Measurements from ENCODE around the gene RBBP8NL.

DNA sequence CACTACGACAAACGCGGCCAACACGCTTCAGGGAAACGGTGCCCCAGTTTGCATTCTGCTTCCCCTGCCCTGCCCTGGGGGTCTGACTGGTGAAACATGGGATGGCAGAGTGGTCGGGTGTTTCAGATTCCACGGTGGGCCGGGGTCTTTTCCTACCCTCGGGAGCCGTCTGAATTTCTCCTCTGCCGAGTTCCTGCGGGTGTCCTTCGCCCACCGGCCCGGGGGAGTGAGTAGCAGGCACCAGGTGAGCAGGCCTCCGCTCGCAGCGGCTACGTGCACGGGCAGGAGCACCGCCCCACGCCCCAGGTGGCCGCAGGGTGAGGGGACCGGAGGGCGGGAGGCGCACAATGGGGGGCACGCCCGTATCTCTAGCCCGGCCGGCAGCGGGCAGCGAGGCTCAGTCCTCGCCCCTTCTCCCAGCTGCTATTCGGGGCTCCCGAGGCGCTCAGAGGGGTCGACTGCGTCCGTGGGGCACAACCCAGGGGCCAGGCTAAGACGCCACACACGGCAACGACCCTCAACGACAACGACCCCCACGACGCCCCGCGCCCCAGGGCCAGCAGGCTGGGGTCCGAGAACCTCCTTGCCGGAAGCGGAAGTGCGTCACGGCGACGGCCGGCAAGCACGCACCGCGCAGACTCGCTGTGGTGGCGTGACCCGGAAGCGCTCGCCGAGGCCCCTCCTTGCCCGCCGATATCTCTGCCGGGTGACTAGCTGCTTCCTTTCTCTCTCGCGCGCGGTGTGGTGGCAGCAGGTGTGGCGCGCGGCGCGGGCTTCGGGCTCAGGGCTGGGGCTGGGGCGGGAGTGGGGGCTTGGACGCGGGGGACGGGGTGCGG, 40.7 kb downstream of the RBBP8NL start, which contains the start of gene RPS21:
- TF ChIP-seq EZH2 (optimal IDR thresholded peaks at IDR 0.05; ENCODE audit: low read depth, low read length), result no peak
- TF ChIP-seq, protein P1, sequence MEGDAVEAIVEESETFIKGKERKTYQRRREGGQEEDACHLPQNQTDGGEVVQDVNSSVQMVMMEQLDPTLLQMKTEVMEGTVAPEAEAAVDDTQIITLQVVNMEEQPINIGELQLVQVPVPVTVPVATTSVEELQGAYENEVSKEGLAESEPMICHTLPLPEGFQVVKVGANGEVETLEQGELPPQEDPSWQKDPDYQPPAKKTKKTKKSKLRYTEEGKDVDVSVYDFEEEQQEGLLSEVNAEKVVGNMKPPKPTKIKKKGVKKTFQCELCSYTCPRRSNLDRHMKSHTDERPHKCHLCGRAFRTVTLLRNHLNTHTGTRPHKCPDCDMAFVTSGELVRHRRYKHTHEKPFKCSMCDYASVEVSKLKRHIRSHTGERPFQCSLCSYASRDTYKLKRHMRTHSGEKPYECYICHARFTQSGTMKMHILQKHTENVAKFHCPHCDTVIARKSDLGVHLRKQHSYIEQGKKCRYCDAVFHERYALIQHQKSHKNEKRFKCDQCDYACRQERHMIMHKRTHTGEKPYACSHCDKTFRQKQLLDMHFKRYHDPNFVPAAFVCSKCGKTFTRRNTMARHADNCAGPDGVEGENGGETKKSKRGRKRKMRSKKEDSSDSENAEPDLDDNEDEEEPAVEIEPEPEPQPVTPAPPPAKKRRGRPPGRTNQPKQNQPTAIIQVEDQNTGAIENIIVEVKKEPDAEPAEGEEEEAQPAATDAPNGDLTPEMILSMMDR (IDR thresholded peaks at IDR 0.05; ENCODE audit: low read length), result no peak
- no peak for TF ChIP-seq EZH2phosphoT487 (IDR thresholded peaks at IDR 0.05; ENCODE audit: low read length)
